HepG2 (cell line): ENCODE results near the gene GPR33. TPM values are rescaled to one million over a fixed set of nuclear protein-coding genes. Genes with fewer than 3 reads are reported as not detected.

Experiments
- ATAC-seq: fragments of 200-7000 bp; cut with Tn5 transposase; 3 replicates; pipeline ENCODE4 v1.9.1; 2020; ENCODE audit warnings: mild to moderate bottlenecking, moderate library complexity
- BruUV-seq: library from RNA; stranded (reverse); fragments of 400-500 nt; replicated peaks from 2 replicates; lab custom pipeline; 2021; lab: Mats Ljungman, UMichigan
- CTCF ChIA-PET: fragments of 300-600 bp; formaldehyde crosslinking; extraction: SDS; loops from one replicate; lab custom pipeline; 2021; ENCODE audit warnings: low total read pairs, inconsistent platforms, low intra/inter-chr PET ratio; lab: Yijun Ruan, JAX
- POLR2A ChIA-PET: fragments of 350-600 bp; sonication (Branson Sonifier 250); formaldehyde crosslinking; loops from one replicate; lab custom pipeline; 2020; ENCODE audit warnings: antibody characterized with exemption, inconsistent platforms; lab: Yijun Ruan, JAX
- DNase-seq: peaks from one replicate; pipeline ENCODE4 v3.0.0-alpha.2; 2015; ENCODE audit warnings: low spot score
- FAIRE-seq: peaks from 3 replicates; lab custom pipeline; 2011; peaks lifted over from hg19 to GRCh38; lab: Jason Lieb, UNC
- H2AFZ ChIP-seq: one replicate; pipeline ENCODE4 v1.6.1; 2011; ENCODE audit warnings: low read length, inconsistent platforms
- H3K27ac ChIP-seq: fragments of 300-600 bp; 3 replicates; pipeline ENCODE4 v1.8.0; 2011; ENCODE audit warnings: mixed run types, mild to moderate bottlenecking, mixed read lengths, low read length, inconsistent platforms; ENCODE audit not compliant: insufficient read depth; ENCODE audit errors: extremely low read length
- H3K27me3 ChIP-seq, 2 experiments: fragments of 200-600 bp in 1 of 2; 2 replicates in 1 of 2; 3 replicates in 1 of 2; pipeline versions ENCODE4 v1.6.0 to v1.8.0; 2011; ENCODE audit warnings: low read length in 2 of 2, mild to moderate bottlenecking in 2 of 2, moderate library complexity in 2 of 2, inconsistent platforms in 1 of 2; ENCODE audit not compliant: insufficient read depth in 2 of 2, control insufficient read depth in 1 of 2
- H3K36me3 ChIP-seq, 2 experiments: fragments of 200-600 bp in 1 of 2; replicated peaks in 1 of 2; 2 replicates in 1 of 2; 3 replicates in 1 of 2; pipeline versions ENCODE4 v1.5.1 to v1.8.0; 2011; ENCODE audit warnings: low read length in 2 of 2, inconsistent platforms in 1 of 2; ENCODE audit not compliant: insufficient read depth in 2 of 2, control insufficient read depth in 1 of 2
- H3K4me1 ChIP-seq: 2 replicates; pipeline ENCODE4 v1.5.1; 2012; ENCODE audit warnings: low read length, inconsistent platforms; ENCODE audit not compliant: insufficient read depth
- H3K4me2 ChIP-seq: 2 replicates; pipeline ENCODE4 v1.6.0; 2011; ENCODE audit warnings: low read depth, low read length, inconsistent platforms
- H3K4me3 ChIP-seq, 3 experiments: fragments of 200-600 bp in 1 of 3; sonication (generic), shearing (Covaris generic) in 1 of 3; replicated peaks in 1 of 3; 2 replicates each; pipeline ENCODE4 v1.5.1; 2011 to 2016; ENCODE audit warnings: low read length in 3 of 3, inconsistent platforms in 2 of 3, low read depth in 2 of 3, mild to moderate bottlenecking in 2 of 3, control low read depth in 1 of 3, mixed read lengths in 1 of 3; ENCODE audit not compliant: insufficient read depth in 1 of 3
- H3K79me2 ChIP-seq: one replicate; pipeline ENCODE4 v1.6.1; 2011; ENCODE audit warnings: low read length, inconsistent platforms; ENCODE audit not compliant: insufficient read depth
- H3K9ac ChIP-seq: 2 replicates; pipeline ENCODE4 v1.6.0; 2011; ENCODE audit warnings: mild to moderate bottlenecking, low read depth, low read length, inconsistent platforms; ENCODE audit not compliant: insufficient read depth
- H3K9me3 ChIP-seq: 2 replicates; pipeline ENCODE4 v1.5.1; 2012; ENCODE audit warnings: mild to moderate bottlenecking, low read length
- H4K20me1 ChIP-seq: 2 replicates; pipeline ENCODE4 v1.6.0; 2011; ENCODE audit warnings: inconsistent platforms, mild to moderate bottlenecking, low read length, moderate library complexity; ENCODE audit not compliant: insufficient read depth
- ATF7 ChIP-seq, 2 experiments: fragments of 450-650 bp in 1 of 2; sonication (generic) in 1 of 2; formaldehyde crosslinking in 1 of 2; IDR thresholded peaks; 2 replicates each; pipeline versions ENCODE4 v1.4.0 to v1.6.1; 2016 to 2020; ENCODE audit warnings: antibody characterized with exemption in 1 of 2, mild to moderate bottlenecking in 1 of 2, missing genetic modification reagents in 1 of 2
- ERF ChIP-seq: IDR thresholded peaks from 2 replicates; pipeline ENCODE4 v1.6.1; 2018; ENCODE audit warnings: missing biosample characterization, missing genetic modification reagents
- EZH2 ChIP-seq: conservative IDR thresholded peaks from 2 replicates; pipeline ENCODE4 v1.6.1; 2012; ENCODE audit warnings: mild to moderate bottlenecking, low read depth, low read length, moderate library complexity
- FOXA1 ChIP-seq, 2 experiments: fragments of 450-650 bp in 1 of 2; sonication (generic) in 1 of 2; formaldehyde crosslinking in 1 of 2; IDR thresholded peaks; 2 replicates each; pipeline versions ENCODE4 v1.4.0 to v1.6.1; 2016 to 2020; ENCODE audit warnings: missing genetic modification reagents in 1 of 2
- KLF6 ChIP-seq: IDR thresholded peaks from 2 replicates; pipeline ENCODE4 v1.8.0; 2016; ENCODE audit warnings: missing biosample characterization, missing genetic modification reagents
- NCOA2 ChIP-seq: sonication (generic); formaldehyde crosslinking; IDR thresholded peaks from 2 replicates; pipeline ENCODE4 v1.8.0; 2022; ENCODE audit warnings: inconsistent platforms
- NCOA5 ChIP-seq: sonication (generic); formaldehyde crosslinking; IDR thresholded peaks from 2 replicates; pipeline ENCODE4 v1.4.0; 2020; ENCODE audit warnings: missing genetic modification reagents
- NONO ChIP-seq, 2 experiments: fragments of 450-650 bp in 1 of 2; sonication (generic) in 1 of 2; formaldehyde crosslinking in 1 of 2; IDR thresholded peaks in 1 of 2; conservative IDR thresholded peaks in 1 of 2; 2 replicates each; pipeline versions ENCODE4 v1.6.1 to v1.8.0; 2017 to 2022; ENCODE audit warnings: mild to moderate bottlenecking in 1 of 2, missing genetic modification reagents in 1 of 2, moderate library complexity in 1 of 2
- RAD51 ChIP-seq: fragments of 450-650 bp; IDR thresholded peaks from 2 replicates; pipeline ENCODE4 v1.6.1; 2016; ENCODE audit warnings: borderline replicate concordance
- RBAK ChIP-seq: sonication (generic); formaldehyde crosslinking; IDR thresholded peaks from 2 replicates; pipeline ENCODE4 v1.5.1; 2020; ENCODE audit warnings: mild to moderate bottlenecking, missing genetic modification reagents
- ZFP36 ChIP-seq: fragments of 150-350 bp; IDR thresholded peaks from 2 replicates; pipeline ENCODE4 v1.6.1; 2018; ENCODE audit warnings: borderline replicate concordance, low read length, low read depth; ENCODE audit not compliant: partially characterized antibody
- ZFP37 ChIP-seq: sonication (generic); formaldehyde crosslinking; IDR thresholded peaks from 2 replicates; pipeline ENCODE4 v1.4.0; 2020; ENCODE audit warnings: missing genetic modification reagents, borderline replicate concordance
- ZNF530 ChIP-seq: sonication (generic); formaldehyde crosslinking; IDR thresholded peaks from 2 replicates; pipeline ENCODE4 v1.5.0; 2020; ENCODE audit warnings: low read depth, mild to moderate bottlenecking, missing genetic modification reagents
- WGBS: methylation state at CpG from one replicate; pipeline ENCODE4 v1.1.6; 2017; ENCODE audit warnings: low lambda C conversion rate; 5-methylcytosine and 5-hydroxymethylcytosine counted together
- in situ Hi-C: cut with HindIII; loops from 2 replicates; pipeline ENCODE4 v1.10.0; 2017; ENCODE audit warnings: low pct_unique_long_range_greater_than_20kb; ENCODE audit not compliant: extremely low pct_ligation_motif_present
- intact Hi-C: fragments of 100-400 bp; cut with micrococcal nuclease; formaldehyde crosslinking; loops from one replicate; pipeline ENCODE4 v1.10.0; 2022; ENCODE audit not compliant: unreplicated experiment
- polyA plus RNA-seq, 8 experiments: library from polyadenylated mRNA; depleted of rRNA in 3 of 8; stranded (reverse) in 7 of 8; unstranded in 1 of 8; fragments of >200 nt; fragmentation: Illumina TruSeq in 4 of 8; extraction: Trizol in 4 of 8; gene quantifications; 2 replicates each; pipeline versions ENCODE4 v1.2.1 to v1.2.3, GENCODE V29; 2011 to 2016; ENCODE audit warnings: low read depth in 4 of 8, missing spikeins in 1 of 8, mixed read lengths in 1 of 8; ENCODE audit not compliant: insufficient read depth in 1 of 8
- total RNA-seq, 5 experiments: library from RNA; depleted of rRNA; stranded (reverse); fragments of >200 nt; fragmentation: Illumina TruSeq; extraction: Trizol; gene quantifications; 2 replicates each; pipeline ENCODE4 v1.2.3, GENCODE V29; 2016; ENCODE audit warnings: low read depth in 1 of 5
- TF ChIP-seq, protein P1 (sequence below): sonication (generic); formaldehyde crosslinking; IDR thresholded peaks from 2 replicates; pipeline ENCODE4 v1.5.0; 2020; ENCODE audit warnings: missing genetic modification reagents
- TF ChIP-seq, protein P2 (sequence below): sonication (generic); formaldehyde crosslinking; IDR thresholded peaks from 2 replicates; pipeline ENCODE4 v1.5.0; 2020; ENCODE audit warnings: mild to moderate bottlenecking, missing genetic modification reagents
- TF ChIP-seq, protein P3 (sequence below), 2 experiments: fragments of 450-650 bp in 1 of 2; sonication (generic) in 1 of 2; formaldehyde crosslinking; IDR thresholded peaks; 2 replicates each; pipeline versions ENCODE4 v1.5.0 to v1.8.0; 2020 to 2022; ENCODE audit warnings: mild to moderate bottlenecking in 1 of 2, missing genetic modification reagents in 1 of 2

The GPR33 gene
- total and polyA plus RNA-seq, 2 of the 13 experiments (the other 11 are each of a cell fraction or from before 2014, with no cell fraction given) = not detected

DNA sequence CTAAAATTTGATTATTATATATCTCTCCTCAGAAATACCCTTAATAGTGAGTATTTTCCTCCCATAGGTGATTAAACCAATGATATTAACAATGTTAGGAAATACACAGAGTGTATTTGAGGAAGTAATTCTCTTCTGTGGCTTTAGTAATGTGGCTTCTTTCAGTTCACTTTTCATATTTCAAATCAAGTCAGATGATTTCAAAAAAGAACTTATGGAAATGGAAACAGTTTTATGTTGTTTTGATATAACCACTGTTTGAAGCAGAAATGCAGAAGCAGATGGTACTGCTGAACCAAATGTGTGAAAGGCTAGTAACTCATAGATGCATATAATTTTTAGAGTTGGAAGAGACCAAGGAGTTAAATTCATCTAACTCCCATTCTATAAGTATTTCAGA, 1.9 kb upstream of the GPR33 start (continued):
- TF ChIP-seq, protein P1, sequence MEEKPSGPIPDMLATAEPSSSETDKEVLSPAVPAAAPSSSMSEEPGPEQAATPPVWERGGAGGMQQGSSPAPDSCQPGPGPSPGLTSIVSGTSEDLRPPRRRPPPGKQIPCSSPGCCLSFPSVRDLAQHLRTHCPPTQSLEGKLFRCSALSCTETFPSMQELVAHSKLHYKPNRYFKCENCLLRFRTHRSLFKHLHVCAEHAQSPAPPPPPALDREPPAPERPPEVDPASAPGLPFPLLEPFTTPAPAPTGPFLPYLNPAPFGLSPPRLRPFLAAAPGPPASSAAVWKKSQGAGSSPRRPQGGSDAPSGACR (CRISPR knock-in tag) = no peak
- TF ChIP-seq, protein P2, sequence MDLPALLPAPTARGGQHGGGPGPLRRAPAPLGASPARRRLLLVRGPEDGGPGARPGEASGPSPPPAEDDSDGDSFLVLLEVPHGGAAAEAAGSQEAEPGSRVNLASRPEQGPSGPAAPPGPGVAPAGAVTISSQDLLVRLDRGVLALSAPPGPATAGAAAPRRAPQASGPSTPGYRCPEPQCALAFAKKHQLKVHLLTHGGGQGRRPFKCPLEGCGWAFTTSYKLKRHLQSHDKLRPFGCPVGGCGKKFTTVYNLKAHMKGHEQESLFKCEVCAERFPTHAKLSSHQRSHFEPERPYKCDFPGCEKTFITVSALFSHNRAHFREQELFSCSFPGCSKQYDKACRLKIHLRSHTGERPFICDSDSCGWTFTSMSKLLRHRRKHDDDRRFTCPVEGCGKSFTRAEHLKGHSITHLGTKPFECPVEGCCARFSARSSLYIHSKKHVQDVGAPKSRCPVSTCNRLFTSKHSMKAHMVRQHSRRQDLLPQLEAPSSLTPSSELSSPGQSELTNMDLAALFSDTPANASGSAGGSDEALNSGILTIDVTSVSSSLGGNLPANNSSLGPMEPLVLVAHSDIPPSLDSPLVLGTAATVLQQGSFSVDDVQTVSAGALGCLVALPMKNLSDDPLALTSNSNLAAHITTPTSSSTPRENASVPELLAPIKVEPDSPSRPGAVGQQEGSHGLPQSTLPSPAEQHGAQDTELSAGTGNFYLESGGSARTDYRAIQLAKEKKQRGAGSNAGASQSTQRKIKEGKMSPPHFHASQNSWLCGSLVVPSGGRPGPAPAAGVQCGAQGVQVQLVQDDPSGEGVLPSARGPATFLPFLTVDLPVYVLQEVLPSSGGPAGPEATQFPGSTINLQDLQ (CRISPR knock-in tag) = no peak
- TF ChIP-seq ZNF530 (CRISPR knock-in tag) (no peak), ERF (no peak), KLF6 (CRISPR knock-in tag) (no peak)
- TF ChIP-seq, all 625 proteins: peak for 0

DNA sequence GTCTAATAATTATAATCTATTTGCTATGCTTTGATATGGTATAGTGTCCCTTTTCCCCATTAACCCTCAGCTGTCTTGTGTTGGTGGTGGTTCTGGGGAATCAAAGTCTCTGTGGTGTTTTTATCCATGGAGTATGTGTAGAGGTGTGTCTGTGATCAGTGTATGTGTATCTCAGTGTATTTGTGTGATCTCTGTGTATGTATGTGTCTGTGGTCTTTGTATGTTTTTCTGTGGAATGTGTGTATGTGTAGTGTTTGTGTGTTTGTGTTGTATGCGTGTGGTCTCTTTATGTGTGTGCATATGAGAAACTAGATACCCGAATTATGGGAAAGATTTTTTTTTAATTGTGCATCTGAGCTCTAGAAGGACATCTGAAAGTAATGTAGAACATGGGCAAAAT, 1.1 kb downstream of the GPR33 start:
- no peak overlapping the region for H2AFZ ChIP-seq
- 37% methylated on average over 2 of the region's 2 CpGs for WGBS
- CTCF ChIA-PET = no interaction called here
- DNase-seq (no peak), ATAC-seq (peak; percentile 34; the same call in 2 of the 3 replicates), FAIRE-seq (no peak)
- intact Hi-C loops (no loop called here), in situ Hi-C loops (no loop called here)
- H4K20me1 ChIP-seq = no peaks in the 10 kb centered on the region
- H3K4me1 ChIP-seq = no peaks in the 10 kb centered on the region
- no peaks in the 10 kb centered on the region for H3K36me3 ChIP-seq
- H3K9ac ChIP-seq = no peak overlapping the region
- BruUV-seq = no TSS peak
- H3K4me2 ChIP-seq = no peak overlapping the region
- no peaks in the 10 kb centered on the region for H3K9me3 ChIP-seq
- H3K27me3 ChIP-seq = no peaks in the 10 kb centered on the region; a peak in 1 of 5 replicates
- no peak overlapping the region for H3K27ac ChIP-seq
- POLR2A ChIA-PET = no interaction called here
- H3K79me2 ChIP-seq = no peaks in the 10 kb centered on the region
- H3K4me3 ChIP-seq = no peak overlapping the region
- no peak for TF ChIP-seq ZFP37
- peak; percentile 86 for TF ChIP-seq NONO (IDR thresholded peaks at IDR 0.05)
- no peak for TF ChIP-seq NONO (CRISPR knock-in tag; conservative IDR thresholded peaks at IDR 0.05)
- TF ChIP-seq EZH2 = no peak
- TF ChIP-seq, protein P2 (CRISPR knock-in tag) = no peak
- TF ChIP-seq, protein P3, sequence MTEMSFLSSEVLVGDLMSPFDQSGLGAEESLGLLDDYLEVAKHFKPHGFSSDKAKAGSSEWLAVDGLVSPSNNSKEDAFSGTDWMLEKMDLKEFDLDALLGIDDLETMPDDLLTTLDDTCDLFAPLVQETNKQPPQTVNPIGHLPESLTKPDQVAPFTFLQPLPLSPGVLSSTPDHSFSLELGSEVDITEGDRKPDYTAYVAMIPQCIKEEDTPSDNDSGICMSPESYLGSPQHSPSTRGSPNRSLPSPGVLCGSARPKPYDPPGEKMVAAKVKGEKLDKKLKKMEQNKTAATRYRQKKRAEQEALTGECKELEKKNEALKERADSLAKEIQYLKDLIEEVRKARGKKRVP (CRISPR knock-in tag; IDR thresholded peaks at IDR 0.05) = no peak
- no peak for TF ChIP-seq NCOA5 (CRISPR knock-in tag)
- TF ChIP-seq RAD51 = 0 out of 2 replicates have a peak, but pooled peaks have one; percentile 28
- TF ChIP-seq ZFP36 = no peak
- TF ChIP-seq RBAK = no peak
- peak; percentile 28; the same call in 1 of the 2 replicates for TF ChIP-seq FOXA1 (IDR thresholded peaks at IDR 0.05)
- no peak for TF ChIP-seq FOXA1 (CRISPR knock-in tag; IDR thresholded peaks at IDR 0.05)
- no peak for TF ChIP-seq NCOA2
- 0 out of 2 replicates have a peak, but pooled peaks have one; percentile 4 for TF ChIP-seq ATF7 (IDR thresholded peaks at IDR 0.05)
- no peak for TF ChIP-seq ATF7 (CRISPR knock-in tag; IDR thresholded peaks at IDR 0.05)
